GM08714 (cell line): ENCODE results near the gene FAM168A.
A peak's percentile ranks its signal among the peaks of the same experiment; 100 is the strongest.

Experiments used
- H3K4me3 ChIP-seq: fragments of 200-500 bp; sonication (Bioruptor generic); 2 replicates; pipeline ENCODE4 v1.5.1; 2014; ENCODE audit warnings: mild to moderate bottlenecking, low read length, inconsistent platforms
- ZNF274 ChIP-seq: IDR thresholded peaks from 2 replicates; pipeline ENCODE4 v1.6.1; 2012; ENCODE audit warnings: mild to moderate bottlenecking, low read depth, low read length

FAM168A gene

GRCh38 chr11:73554671-73555320, 43.1 kb downstream of the FAM168A start:
- H3K4me3 ChIP-seq, result no peak overlapping the region
- no peak for TF ChIP-seq ZNF274

- no peak for TF ChIP-seq ZNF274
- no peak overlapping the region for H3K4me3 ChIP-seq
Measured at GRCh38 chr11:73553266-73553665, 44.6 kb downstream of the FAM168A start.

- no peak overlapping the region for H3K4me3 ChIP-seq
- TF ChIP-seq ZNF274, result no peak
Measured at GRCh38 chr11:73551677-73552076, 46.2 kb downstream of the FAM168A start.

- no peak overlapping the region for H3K4me3 ChIP-seq
- TF ChIP-seq ZNF274, result no peak
Measured at GRCh38 chr11:73549376-73549775, 48.5 kb downstream of the FAM168A start.

- TF ChIP-seq ZNF274, result no peak
- no peak overlapping the region for H3K4me3 ChIP-seq
Measured at GRCh38 chr11:73547706-73548595, 50.0 kb downstream of the FAM168A start.

- TF ChIP-seq ZNF274, result no peak
- no peak overlapping the region for H3K4me3 ChIP-seq
Measured at GRCh38 chr11:73542175-73542574, 55.7 kb downstream of the FAM168A start.

- no peak for TF ChIP-seq ZNF274
- no peak overlapping the region for H3K4me3 ChIP-seq
Measured at GRCh38 chr11:73539506-73540084, 58.3 kb downstream of the FAM168A start.

- peak overlapping the region; percentile 54; the same call in 1 of the 2 replicates for H3K4me3 ChIP-seq
- no peak for TF ChIP-seq ZNF274
Measured at GRCh38 chr11:73538381-73538872, 59.5 kb downstream of the FAM168A start.

GRCh38 chr11:73537969-73538368, 59.9 kb downstream of the FAM168A start:
- H3K4me3 ChIP-seq, result peak overlapping the region; percentile 54; the same call in 1 of the 2 replicates
- TF ChIP-seq ZNF274, result no peak

- TF ChIP-seq ZNF274, result no peak
- H3K4me3 ChIP-seq, result no peak overlapping the region
Measured at GRCh38 chr11:73536961-73537360, 61.0 kb downstream of the FAM168A start.

GRCh38 chr11:73532310-73532709, 65.6 kb downstream of the FAM168A start:
- no peak for TF ChIP-seq ZNF274
- no peak overlapping the region for H3K4me3 ChIP-seq

GRCh38 chr11:73531386-73531785, 66.5 kb downstream of the FAM168A start:
- no peak overlapping the region for H3K4me3 ChIP-seq
- no peak for TF ChIP-seq ZNF274

GRCh38 chr11:73530109-73530508, 67.8 kb downstream of the FAM168A start:
- no peak for TF ChIP-seq ZNF274
- H3K4me3 ChIP-seq, result no peak overlapping the region

GRCh38 chr11:73529204-73529530, 68.7 kb downstream of the FAM168A start:
- no peak overlapping the region; the same call in 1 of the 2 replicates for H3K4me3 ChIP-seq
- no peak for TF ChIP-seq ZNF274
